Vagina (tissue), 2 donors: ENCODE measurements around the gene DGKD.

ENCODE experiments used
- CTCF ChIP-seq, 3 experiments: fragments of 450-650 bp in 2 of 3; fragments of 200-600 bp in 1 of 3; sonication (generic) in 1 of 3; IDR thresholded peaks; one replicate each; pipeline ENCODE4 v1.5.1; 2017 to 2019; ENCODE audit warnings: antibody characterized with exemption in 3 of 3, mild to moderate bottlenecking in 2 of 3, moderate library complexity in 2 of 3
- POLR2AphosphoS5 ChIP-seq, 2 donors: sonication (generic); formaldehyde crosslinking; IDR thresholded peaks; one replicate each; pipeline ENCODE4 v1.9.0; 2017; ENCODE audit warnings: antibody characterized with exemption in 2 of 2, mild to moderate bottlenecking in 2 of 2, low read depth in 1 of 2; ENCODE audit not compliant: insufficient read depth in 1 of 2

- TF ChIP-seq CTCF (IDR thresholded peaks at IDR 0.05) (no peak), POLR2AphosphoS5 (IDR thresholded peaks at IDR 0.05; ENCODE audit: insufficient read depth in 1 of 2, low read depth in 1 of 2) (no peak)
Observed at GRCh38 chr2:233448575-233448974, 94.3 kb downstream of the DGKD start.
